Right renal cortex interstitium (tissue), 3 donors: ENCODE results near the gene NELFA. TPM values are rescaled to one million over a fixed set of nuclear protein-coding genes. Genes with fewer than 3 reads are reported as not detected.
"Not testable (repeated sequence)": the region's sequence is repeated elsewhere in the genome, so short reads cannot be mapped to it uniquely, and the experiment has no call there.

Experiments
- DNase-seq, 3 donors: peaks; one replicate each; pipeline ENCODE4 v3.0.0-alpha.2; 2013; ENCODE audit warnings: low read depth in 3 of 3, low spot score in 2 of 3
- polyA plus RNA-seq, 3 donors: library from polyadenylated mRNA; unstranded; fragments of 120-200 nt; gene quantifications; one replicate each; pipeline ENCODE4 v1.2.1, GENCODE V29; 2013; ENCODE audit not compliant: insufficient read length in 3 of 3

Gene NELFA
- polyA plus RNA-seq, 3 donors = 23.7 to 25.8 (median 24.4) TPM

GRCh38 chr4:2041239-2042130, 32.7 kb upstream of the NELFA start:
- DNase-seq = peak; percentile 29 to 66 (median 41)

GRCh38 chr4:2040391-2041238, 31.8 kb upstream of the NELFA start:
- DNase-seq = no peak

DNA sequence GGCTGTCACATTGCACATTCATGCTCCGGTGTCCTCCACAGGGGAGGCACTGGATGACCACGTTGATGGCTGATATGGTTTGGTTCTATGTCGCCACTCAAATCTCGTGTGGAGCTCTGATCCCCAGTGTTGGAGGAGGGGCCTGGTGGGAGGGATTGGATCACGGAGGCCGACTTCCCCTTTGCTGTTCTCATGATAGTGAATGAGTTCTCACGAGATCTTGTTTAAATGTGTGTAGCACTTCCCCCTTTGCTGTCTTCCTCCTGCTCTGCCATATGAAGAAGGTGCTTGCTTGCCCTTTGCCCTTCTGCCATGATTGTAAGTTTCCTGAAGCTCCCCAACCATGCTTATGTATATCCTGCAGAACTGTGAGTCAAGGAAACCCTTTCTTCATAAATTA, 28.1 kb upstream of the NELFA start:
- DNase-seq = no peak

DNA sequence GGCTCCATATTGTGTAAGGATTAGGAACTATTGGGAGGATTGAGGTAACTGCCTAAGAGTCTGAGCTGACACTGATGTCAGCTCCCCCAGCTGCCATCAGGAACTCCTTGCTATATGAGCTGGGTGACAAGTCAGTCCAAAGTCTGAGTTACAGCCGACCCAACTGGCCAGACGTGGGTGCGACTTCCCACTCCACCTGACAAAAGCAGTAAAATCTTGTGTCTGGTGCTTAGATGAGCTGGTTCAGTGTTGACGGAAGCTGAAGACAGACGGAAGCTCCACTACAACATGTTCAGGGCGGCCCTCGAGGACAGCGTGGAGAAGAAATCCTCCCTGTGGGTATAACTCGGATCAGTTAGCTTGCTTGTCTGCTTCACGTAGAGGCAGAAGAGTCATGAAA, 27.6 kb upstream of the NELFA start:
- DNase-seq = no peak

DNA sequence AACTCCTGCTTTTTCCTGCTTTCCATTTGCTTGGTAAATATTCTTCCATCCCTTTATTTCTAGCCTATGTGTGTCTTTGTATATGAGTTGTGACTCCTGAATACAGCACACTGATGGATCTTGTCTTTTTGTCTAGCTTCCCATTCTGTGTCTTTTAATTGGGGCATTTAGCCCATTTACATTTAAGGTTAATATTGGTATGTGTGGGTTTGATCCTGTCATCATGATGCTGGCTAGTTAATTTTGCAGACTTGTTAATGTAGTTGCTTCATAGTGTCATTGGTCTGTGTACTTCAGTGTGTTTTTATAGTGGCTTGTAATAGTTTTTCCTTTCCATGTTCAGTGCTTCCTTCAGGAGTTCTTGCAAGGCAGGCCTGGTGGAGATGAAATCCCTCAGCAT, 22.4 kb upstream of the NELFA start:
- DNase-seq = not testable (repeated sequence)

GRCh38 chr4:2027120-2027519, 18.3 kb upstream of the NELFA start:
- not testable (repeated sequence) for DNase-seq

DNA sequence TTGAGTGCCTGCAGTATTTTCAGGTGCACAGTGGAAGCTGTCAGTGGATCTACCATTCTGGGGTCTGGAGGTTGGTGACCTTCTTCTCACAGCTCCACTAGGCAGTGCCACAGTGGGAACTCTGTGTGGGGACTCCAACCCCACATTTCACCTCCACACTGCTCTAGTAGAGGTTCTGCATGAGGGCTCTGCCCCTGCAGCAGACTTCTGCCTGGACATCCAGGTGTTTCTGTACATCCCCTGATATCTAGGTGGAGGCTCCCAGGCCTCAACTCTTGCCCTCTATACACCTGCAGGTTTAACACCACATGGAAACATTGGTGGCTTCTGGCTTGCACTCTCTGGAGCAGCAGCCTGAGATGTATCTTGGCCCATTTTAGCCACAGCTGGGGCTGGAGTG, 17.0 kb upstream of the NELFA start:
- no peak for DNase-seq

GRCh38 chr4:2024683-2025082, 15.9 kb upstream of the NELFA start:
- no peak for DNase-seq

DNA sequence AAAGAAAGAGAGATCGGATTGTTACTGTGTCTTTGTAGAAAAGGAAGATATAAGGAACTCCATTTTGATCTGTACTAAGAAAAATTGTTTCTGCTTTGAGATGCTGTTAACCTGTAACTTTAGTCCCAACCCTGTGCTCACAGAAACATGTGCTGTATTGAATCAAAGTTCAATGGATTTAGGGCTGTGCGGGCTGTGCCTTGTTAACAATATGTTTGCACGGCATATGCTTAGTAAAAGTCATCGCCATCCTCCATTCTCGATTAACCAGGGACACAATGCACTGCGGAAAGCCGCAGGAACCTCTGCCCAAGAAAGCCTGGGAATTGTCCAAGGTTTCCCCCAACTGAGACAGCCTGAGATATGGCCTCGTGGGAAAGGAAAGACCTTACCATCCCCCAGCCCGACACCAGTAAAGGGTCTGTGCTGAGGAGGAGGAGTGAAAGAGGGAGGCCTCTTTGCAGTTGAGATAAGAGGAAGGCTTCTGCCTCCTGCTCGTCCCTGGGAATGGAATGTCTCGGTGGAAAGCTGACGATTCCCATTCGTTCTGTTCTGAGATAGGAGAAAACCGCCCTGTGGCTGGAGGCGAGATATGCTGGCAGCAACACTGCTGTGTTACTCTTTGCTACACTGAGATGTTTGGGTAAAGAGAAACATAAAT, 12.7 kb upstream of the NELFA start:
- not testable (repeated sequence) for DNase-seq

DNA sequence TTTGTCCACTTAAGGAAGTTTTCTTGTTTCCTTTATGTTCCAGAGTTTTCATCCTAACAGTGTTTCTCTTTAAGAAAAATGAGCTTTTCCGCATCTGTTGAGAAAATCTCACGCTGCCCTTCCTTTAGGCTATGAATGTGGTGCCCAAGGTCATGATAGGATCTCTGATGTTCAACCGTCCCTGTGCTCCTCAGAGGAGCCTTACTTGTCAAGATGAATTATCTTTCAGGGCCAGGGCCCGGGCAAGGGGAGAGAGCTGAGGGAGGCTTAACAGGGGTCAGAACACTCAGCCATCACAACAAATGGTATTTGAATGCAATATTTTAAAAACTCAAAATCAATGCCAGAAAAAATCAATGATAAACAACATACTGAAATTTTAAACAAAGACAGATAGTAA, 6.2 kb upstream of the NELFA start:
- DNase-seq = no peak

DNA sequence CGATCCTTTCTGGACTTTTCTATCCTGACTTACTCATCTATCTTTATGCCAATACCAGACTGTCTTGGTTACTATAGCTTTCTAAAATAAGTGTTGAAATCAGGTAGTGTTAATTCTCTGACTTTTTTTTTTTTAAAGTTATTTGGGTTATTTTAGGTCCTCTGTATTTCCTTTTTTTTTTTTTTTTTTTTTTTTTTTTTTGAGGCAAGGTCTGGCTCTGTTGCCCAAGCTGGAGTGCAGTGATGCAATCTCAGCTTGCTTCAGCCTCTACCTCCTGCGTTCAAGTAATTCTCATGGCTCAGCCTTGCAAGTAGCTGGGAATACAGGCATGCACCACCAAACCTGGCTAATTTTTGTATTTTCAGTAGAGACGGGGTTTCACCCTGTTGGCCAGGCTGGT, 2.8 kb upstream of the NELFA start:
- no peak for DNase-seq

- DNase-seq = peak in 1 of 3 donors; percentile 10
Observed at GRCh38 chr4:2009651-2010233, 968 bp upstream of the NELFA start.

GRCh38 chr4:2008671-2008920, 178 bp downstream of the NELFA start:
- no peak for DNase-seq

DNA sequence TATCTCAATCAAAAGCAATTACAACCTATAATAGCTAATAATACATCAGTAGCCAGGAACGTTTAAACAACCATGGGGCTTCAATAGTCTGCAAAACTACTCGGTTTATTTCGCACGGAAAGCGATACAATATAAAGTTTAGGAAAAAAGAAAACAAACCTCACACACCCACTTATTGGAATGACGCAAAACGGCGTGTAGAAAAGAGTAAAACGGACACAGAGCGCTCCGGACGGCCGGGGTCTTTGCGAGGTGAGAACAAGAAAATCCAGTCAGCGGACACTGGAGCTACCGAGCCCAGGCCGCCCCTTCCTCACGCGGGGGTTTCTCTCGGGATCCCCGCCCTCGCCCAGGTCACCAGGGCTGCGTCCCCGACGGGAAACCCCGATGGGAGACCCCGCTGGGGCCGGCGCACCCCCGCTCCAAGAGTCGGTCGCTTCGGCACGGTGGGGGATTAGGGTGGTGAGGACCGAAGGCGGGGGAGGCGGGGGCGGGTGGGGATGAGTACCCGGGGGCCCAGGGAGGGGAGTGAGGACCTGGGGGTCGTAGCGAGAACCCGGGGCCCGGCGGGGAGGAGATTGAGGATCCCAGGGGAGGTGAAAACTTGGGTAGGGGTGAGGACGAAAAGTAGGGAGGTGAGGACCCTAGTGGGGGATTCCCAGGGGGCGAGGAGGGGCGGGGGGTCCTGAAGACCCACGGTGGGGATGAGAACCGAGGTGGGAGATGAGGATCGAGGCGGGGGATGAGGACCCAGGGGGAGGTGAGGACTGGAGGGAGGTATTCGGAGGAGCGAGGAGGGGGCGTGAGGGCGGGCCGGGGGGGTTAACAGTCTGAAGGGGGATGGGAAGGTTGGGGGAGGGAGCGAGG, 737 bp downstream of the NELFA start:
- DNase-seq = no peak

DNA sequence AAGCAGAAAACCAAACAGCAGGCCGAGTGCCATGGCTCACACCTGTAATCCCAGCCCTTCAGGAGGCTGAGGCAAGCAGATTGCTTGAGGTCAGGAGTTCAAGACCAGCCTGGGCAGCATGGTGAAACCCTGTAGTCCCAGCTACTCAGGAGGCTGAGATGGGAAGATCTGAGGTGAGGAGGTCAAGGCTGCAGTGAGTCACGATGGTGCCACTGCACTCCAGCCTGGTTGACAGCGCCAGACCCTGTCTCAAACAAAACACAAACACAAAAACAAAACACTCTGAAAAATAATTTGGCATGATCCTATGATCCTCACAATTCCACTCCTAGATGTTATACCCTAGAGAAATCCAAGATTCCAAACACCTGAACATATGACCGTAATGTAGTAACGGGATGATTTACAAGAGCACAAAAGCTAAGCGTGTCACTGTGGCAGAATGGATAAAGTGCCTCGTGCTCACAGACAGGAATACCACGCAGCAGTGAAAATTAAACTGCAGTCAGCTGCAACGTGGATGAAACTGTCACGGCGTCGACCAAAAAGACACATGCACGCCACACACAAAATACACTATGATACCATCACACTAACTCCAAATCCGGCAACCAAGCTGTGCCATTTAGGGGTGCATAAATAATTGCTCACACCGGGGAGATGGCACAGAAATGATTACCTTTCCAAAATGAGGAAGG, 1.7 kb downstream of the NELFA start:
- DNase-seq = no peak

GRCh38 chr4:2006367-2006766, 2.4 kb downstream of the NELFA start:
- no peak for DNase-seq

DNA sequence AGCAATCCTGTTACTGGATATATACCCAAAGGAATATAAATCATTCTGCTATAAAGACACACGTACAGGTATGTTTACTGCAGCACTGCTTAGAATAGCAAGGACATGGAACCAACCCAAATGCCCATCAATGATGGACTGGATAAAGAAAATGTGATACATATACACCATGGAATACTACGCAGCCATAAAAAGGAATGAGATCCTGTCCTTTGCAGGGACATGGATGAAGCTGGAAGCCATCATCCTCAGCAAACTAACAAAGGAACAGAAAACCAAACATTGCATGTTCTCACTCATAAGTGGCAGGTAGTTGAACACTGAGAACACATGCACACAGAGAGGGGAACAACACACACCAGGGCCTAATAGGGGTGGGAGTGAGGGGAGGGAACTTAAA, 5.4 kb downstream of the NELFA start:
- not testable (repeated sequence) for DNase-seq

DNA sequence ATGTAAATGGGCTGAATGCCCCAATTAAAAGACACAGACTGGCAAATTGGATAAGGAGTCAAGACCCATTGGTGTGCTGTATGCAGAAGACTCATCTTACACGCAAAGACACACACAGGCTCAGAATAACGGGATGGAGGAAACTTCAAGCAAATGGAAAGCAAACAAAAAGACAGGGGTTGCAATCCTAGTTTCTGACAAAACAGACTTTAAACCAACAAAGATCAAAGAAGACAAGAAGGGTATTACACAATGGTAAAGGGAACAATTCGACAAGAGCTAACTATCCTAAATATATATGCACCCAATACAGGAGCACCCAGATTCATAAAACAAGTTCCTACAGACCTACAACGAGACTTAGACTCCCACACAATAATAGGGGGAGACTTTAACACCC, 9.5 kb downstream of the NELFA start:
- DNase-seq = not testable (repeated sequence)

DNA sequence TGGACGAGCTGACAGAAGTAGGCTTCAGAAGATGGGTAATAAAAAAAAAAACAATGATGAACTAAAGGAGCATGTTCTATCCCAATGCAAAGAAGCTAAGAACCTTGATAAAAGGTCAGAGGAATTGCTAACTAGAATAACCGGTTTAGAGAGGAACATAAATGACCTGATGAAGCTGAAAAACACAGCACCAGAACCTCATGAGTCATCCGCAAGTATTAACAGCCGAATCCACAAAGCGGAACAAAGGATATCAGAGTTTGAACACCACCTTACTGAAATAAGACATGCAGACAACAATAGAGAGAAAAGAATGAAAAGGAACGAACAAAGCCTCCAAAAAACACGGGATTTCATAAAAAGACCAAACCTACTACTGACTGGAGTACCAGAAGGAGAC, 10.5 kb downstream of the NELFA start:
- no peak for DNase-seq

GRCh38 chr4:1997712-1998111, 11.1 kb downstream of the NELFA start:
- no peak for DNase-seq
